GM21381 (cell line): Measurements from ENCODE around the gene DNAAF5.
"Not testable (repeated sequence)": the region's sequence is repeated elsewhere in the genome, so short reads cannot be mapped to it uniquely, and the experiment has no call there.

Experiments
- ATAC-seq: cut with Tn5 transposase; IDR thresholded peaks from one replicate; pipeline ENCODE4 v1.9.1; 2021; ENCODE audit warnings: mild to moderate bottlenecking, moderate library complexity; ENCODE audit not compliant: unreplicated experiment

DNAAF5 gene

GRCh38 chr7:802500-803242 is 76.2 kb downstream of the DNAAF5 start:
- no peak for ATAC-seq

GRCh38 chr7:803243-803635 is 76.7 kb downstream of the DNAAF5 start:
- no peak for ATAC-seq

- not testable (repeated sequence) for ATAC-seq
These were observed 77.3 kb downstream of the DNAAF5 start for GRCh38 chr7:803796-804195.

- no peak for ATAC-seq
These were observed 78.8 kb downstream of the DNAAF5 start for GRCh38 chr7:805261-805660.

GRCh38 chr7:815284-816216 is 89.1 kb downstream of the DNAAF5 start:
- ATAC-seq = no peak

GRCh38 chr7:816300-816750 is 89.8 kb downstream of the DNAAF5 start:
- peak; percentile 85 for ATAC-seq

- peak; percentile 18 for ATAC-seq
These were observed 90.5 kb downstream of the DNAAF5 start for GRCh38 chr7:816751-817671.

GRCh38 chr7:818031-818699 is 91.7 kb downstream of the DNAAF5 start:
- ATAC-seq = no peak

- ATAC-seq = no peak
These were observed 93.8 kb downstream of the DNAAF5 start for GRCh38 chr7:820341-820740.

GRCh38 chr7:821688-822087 is 95.2 kb downstream of the DNAAF5 start:
- no peak for ATAC-seq

- no peak for ATAC-seq
These were observed 96.3 kb downstream of the DNAAF5 start for GRCh38 chr7:822692-823276.

GRCh38 chr7:823649-824048 is 97.2 kb downstream of the DNAAF5 start:
- no peak for ATAC-seq

- no peak for ATAC-seq
These were observed 97.6 kb downstream of the DNAAF5 start for GRCh38 chr7:824081-824480.

- ATAC-seq = no peak
These were observed 98.2 kb downstream of the DNAAF5 start for GRCh38 chr7:824664-825063.

- no peak for ATAC-seq
These were observed 98.9 kb downstream of the DNAAF5 start for GRCh38 chr7:825386-825785.

GRCh38 chr7:826230-826917 is 99.9 kb downstream of the DNAAF5 start:
- ATAC-seq = no peak

- ATAC-seq = no peak
These were observed 102.5 kb downstream of the DNAAF5 start for GRCh38 chr7:828793-829561.

GRCh38 chr7:830069-830468 is 103.6 kb downstream of the DNAAF5 start:
- no peak for ATAC-seq
